Endodermal cell (in vitro differentiated cells): ENCODE results near the gene ETV7. TPM values are rescaled to one million over a fixed set of nuclear protein-coding genes. Genes with fewer than 3 reads are reported as not detected.

Source experiments
- DNase-seq: peaks from one replicate; pipeline ENCODE4 v3.0.0-alpha.2; 2017
- H3K27ac ChIP-seq: 2 replicates; pipeline ENCODE4 v1.5.1; 2013; ENCODE audit warnings: mild to moderate bottlenecking, low read depth, low read length, moderate library complexity
- H3K27me3 ChIP-seq: 2 replicates; pipeline ENCODE4 v1.6.1; 2013; ENCODE audit warnings: mild to moderate bottlenecking, low read length, moderate library complexity; ENCODE audit not compliant: insufficient read depth, control insufficient read depth, poor library complexity, severe bottlenecking
- H3K36me3 ChIP-seq: 2 replicates; pipeline ENCODE4 v1.7.0; 2013; ENCODE audit warnings: mild to moderate bottlenecking, low read length, moderate library complexity; ENCODE audit not compliant: control insufficient read depth, insufficient read depth
- H3K4me1 ChIP-seq: one replicate; pipeline ENCODE4 v1.7.0; 2013; ENCODE audit warnings: low read length; ENCODE audit not compliant: control insufficient read depth, insufficient read depth
- H3K4me3 ChIP-seq: 2 replicates; pipeline ENCODE4 v1.5.1; 2013; ENCODE audit warnings: mild to moderate bottlenecking, low read length, moderate library complexity
- H3K9ac ChIP-seq: 2 replicates; pipeline ENCODE4 v1.6.1; 2013; ENCODE audit warnings: mild to moderate bottlenecking, low read length, moderate library complexity; ENCODE audit not compliant: poor library complexity, severe bottlenecking; ENCODE audit errors: extremely low read depth
- H3K9me3 ChIP-seq: 2 replicates; pipeline ENCODE4 v1.6.1; 2013; ENCODE audit warnings: mild to moderate bottlenecking, low read length, moderate library complexity; ENCODE audit not compliant: control insufficient read depth
- H3K27ac Mint-ChIP-seq: 2 replicates; pipeline ENCODE4 v1.8.0; 2020; ENCODE audit warnings: mixed read lengths
- H3K27me3 Mint-ChIP-seq: 2 replicates; pipeline ENCODE4 v1.8.0; 2021; ENCODE audit warnings: mild to moderate bottlenecking, mixed read lengths; ENCODE audit not compliant: insufficient read depth
- H3K36me3 Mint-ChIP-seq: 2 replicates; pipeline ENCODE4 v1.8.0; 2020; ENCODE audit warnings: low read depth, mixed read lengths
- H3K4me1 Mint-ChIP-seq: 2 replicates; pipeline ENCODE4 v1.8.0; 2020; ENCODE audit warnings: mixed read lengths
- H3K4me3 Mint-ChIP-seq: 2 replicates; pipeline ENCODE4 v1.8.0; 2020; ENCODE audit warnings: mild to moderate bottlenecking, moderate library complexity, mixed read lengths
- H3K9me3 Mint-ChIP-seq: 2 replicates; pipeline ENCODE4 v1.8.0; 2020; ENCODE audit warnings: mild to moderate bottlenecking, mixed read lengths
- CTCF ChIP-seq: fragments of 200-600 bp; sonication (generic); conservative IDR thresholded peaks from 2 replicates; pipeline ENCODE4 v1.5.0; 2021; ENCODE audit warnings: antibody characterized with exemption, mild to moderate bottlenecking
- WGBS, 2 experiments: methylation state at CpG; one replicate each; pipeline versions ENCODE4 v1.1.5 to v1.1.7; 2013; ENCODE audit warnings: missing lambda C conversion rate in 2 of 2, mixed read lengths in 1 of 2; ENCODE audit not compliant: insufficient coverage in 1 of 2, insufficient read length in 1 of 2; 5-methylcytosine and 5-hydroxymethylcytosine counted together
- total RNA-seq, 2 donors: library from RNA; stranded (reverse); fragmentation: NEBNext Ultra II Directional in 1 of 2; extraction: Animal tissue kit (Norgen Biotek cat#: 25700) in 1 of 2; gene quantifications; 2 replicates in 1 of 2; 3 replicates in 1 of 2; pipeline ENCODE4 v1.2.1, GENCODE V29; 2021

The ETV7 gene
- total RNA-seq, 2 donors from 2014 or later = 0.42 TPM

- Mint-ChIP-seq H3K4me1 (peaks cover 17% of the 10 kb centered on the region), H3K27me3 (peaks cover 33% of the 10 kb centered on the region), H3K36me3 (no peaks in the 10 kb centered on the region), H3K4me3 (no peak overlapping the region), H3K27ac (no peak overlapping the region), H3K9me3 (no peaks in the 10 kb centered on the region)
- Histone ChIP-seq H3K4me1 (peaks cover 3% of the 10 kb centered on the region), H3K9ac (no peak overlapping the region), H3K36me3 (no peaks in the 10 kb centered on the region), H3K9me3 (no peaks in the 10 kb centered on the region), H3K27me3 (peaks cover 28% of the 10 kb centered on the region), H3K4me3 (no peak overlapping the region), H3K27ac (no peak overlapping the region)
- WGBS, 2 experiments = 89 to 100% methylated on average over 1 of the region's 1 CpG
- peak; percentile 20 for DNase-seq
- TF ChIP-seq CTCF = no peak
Measured at GRCh38 chr6:36337814-36338213, 49.7 kb downstream of the ETV7 start.

- Histone ChIP-seq H3K36me3 (no peaks in the 10 kb centered on the region), H3K9me3 (no peaks in the 10 kb centered on the region), H3K4me1 (peaks cover 3% of the 10 kb centered on the region), H3K27me3 (peaks cover 30% of the 10 kb centered on the region), H3K9ac (no peak within 1 kb of the TSS), H3K4me3 (no peak within 1 kb of the TSS), H3K27ac (no peak within 1 kb of the TSS)
- Mint-ChIP-seq H3K9me3 (no peaks in the 10 kb centered on the region), H3K4me3 (no peak within 1 kb of the TSS), H3K36me3 (no peaks in the 10 kb centered on the region), H3K27ac (no peak within 1 kb of the TSS), H3K27me3 (peaks cover 36% of the 10 kb centered on the region), H3K4me1 (peaks cover 17% of the 10 kb centered on the region)
- no peak for TF ChIP-seq CTCF
- 92 to 94% methylated on average over 2 to 3 of the region's 3 CpGs for WGBS, 2 experiments
- peak; percentile 31 for DNase-seq
Measured at GRCh38 chr6:36336779-36337241, 50.7 kb downstream of the ETV7 start, which contains the start of gene BNIP5. Gene BNIP5 (minus strand): TSS chr6:36336888. CDS start chr6:36330690, 6,198 bp downstream.

GRCh38 chr6:36336208-36336710 lies 51.2 kb downstream of the ETV7 start:
- Histone ChIP-seq H3K4me1 (peaks cover 3% of the 10 kb centered on the region), H3K4me3 (no peak overlapping the region), H3K27me3 (peaks cover 30% of the 10 kb centered on the region), H3K27ac (no peak overlapping the region), H3K36me3 (no peaks in the 10 kb centered on the region), H3K9ac (no peak overlapping the region), H3K9me3 (no peaks in the 10 kb centered on the region)
- DNase-seq = peak; percentile 3
- no peak overlapping the region for H3K27ac Mint-ChIP-seq
- no peak for TF ChIP-seq CTCF
- no peaks in the 10 kb centered on the region for H3K9me3 Mint-ChIP-seq
- no peak overlapping the region for H3K4me3 Mint-ChIP-seq
- peaks cover 17% of the 10 kb centered on the region for H3K4me1 Mint-ChIP-seq
- WGBS, 2 experiments = 88% methylated on average over 5 of the region's 5 CpGs
- H3K36me3 Mint-ChIP-seq = no peaks in the 10 kb centered on the region
- H3K27me3 Mint-ChIP-seq = peaks cover 36% of the 10 kb centered on the region
